ENCODE data around the gene E2F6.

Gene E2F6

DNA sequence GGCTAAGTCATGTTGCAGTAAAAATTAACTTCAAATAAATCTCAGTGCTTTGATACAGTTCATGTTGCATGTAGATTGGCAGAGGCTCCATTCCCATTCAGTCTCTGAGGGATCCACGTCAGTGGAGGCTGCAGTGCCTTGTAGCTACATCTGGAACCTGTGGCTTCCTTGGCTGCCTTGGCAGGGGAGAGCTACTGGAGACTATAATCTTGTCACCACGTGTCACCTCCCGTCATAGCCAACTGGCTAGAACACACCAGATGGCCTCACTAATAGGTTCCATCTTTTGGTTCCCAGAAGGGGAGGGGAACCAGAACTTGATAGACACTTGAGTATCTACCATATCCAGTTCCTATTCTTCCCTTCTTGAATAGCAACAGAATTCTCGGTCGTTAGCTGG is 28.4 kb downstream of the E2F6 start:
- no peak for TF ChIP-seq FOXP2 (optimal IDR thresholded peaks at IDR 0.05; ENCODE audit: borderline replicate concordance, extremely low read depth, extremely low read length, insufficient read depth)
- TF ChIP-seq, protein P1, sequence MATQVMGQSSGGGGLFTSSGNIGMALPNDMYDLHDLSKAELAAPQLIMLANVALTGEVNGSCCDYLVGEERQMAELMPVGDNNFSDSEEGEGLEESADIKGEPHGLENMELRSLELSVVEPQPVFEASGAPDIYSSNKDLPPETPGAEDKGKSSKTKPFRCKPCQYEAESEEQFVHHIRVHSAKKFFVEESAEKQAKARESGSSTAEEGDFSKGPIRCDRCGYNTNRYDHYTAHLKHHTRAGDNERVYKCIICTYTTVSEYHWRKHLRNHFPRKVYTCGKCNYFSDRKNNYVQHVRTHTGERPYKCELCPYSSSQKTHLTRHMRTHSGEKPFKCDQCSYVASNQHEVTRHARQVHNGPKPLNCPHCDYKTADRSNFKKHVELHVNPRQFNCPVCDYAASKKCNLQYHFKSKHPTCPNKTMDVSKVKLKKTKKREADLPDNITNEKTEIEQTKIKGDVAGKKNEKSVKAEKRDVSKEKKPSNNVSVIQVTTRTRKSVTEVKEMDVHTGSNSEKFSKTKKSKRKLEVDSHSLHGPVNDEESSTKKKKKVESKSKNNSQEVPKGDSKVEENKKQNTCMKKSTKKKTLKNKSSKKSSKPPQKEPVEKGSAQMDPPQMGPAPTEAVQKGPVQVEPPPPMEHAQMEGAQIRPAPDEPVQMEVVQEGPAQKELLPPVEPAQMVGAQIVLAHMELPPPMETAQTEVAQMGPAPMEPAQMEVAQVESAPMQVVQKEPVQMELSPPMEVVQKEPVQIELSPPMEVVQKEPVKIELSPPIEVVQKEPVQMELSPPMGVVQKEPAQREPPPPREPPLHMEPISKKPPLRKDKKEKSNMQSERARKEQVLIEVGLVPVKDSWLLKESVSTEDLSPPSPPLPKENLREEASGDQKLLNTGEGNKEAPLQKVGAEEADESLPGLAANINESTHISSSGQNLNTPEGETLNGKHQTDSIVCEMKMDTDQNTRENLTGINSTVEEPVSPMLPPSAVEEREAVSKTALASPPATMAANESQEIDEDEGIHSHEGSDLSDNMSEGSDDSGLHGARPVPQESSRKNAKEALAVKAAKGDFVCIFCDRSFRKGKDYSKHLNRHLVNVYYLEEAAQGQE (IDR thresholded peaks at IDR 0.05; ENCODE audit: insufficient read depth in 1 of 2, low read depth in 2 of 2, low read length in 2 of 2): no peak
- TF ChIP-seq POLR2AphosphoS5 (IDR thresholded peaks at IDR 0.05; ENCODE audit: low read depth, low read length): no peak
- TF ChIP-seq SIN3A (IDR thresholded peaks at IDR 0.05; ENCODE audit: borderline replicate concordance, insufficient read depth, low read length): no peak
- TF ChIP-seq TAF1 (IDR thresholded peaks at IDR 0.05; ENCODE audit: borderline replicate concordance, insufficient read depth, low read length): no peak

DNA sequence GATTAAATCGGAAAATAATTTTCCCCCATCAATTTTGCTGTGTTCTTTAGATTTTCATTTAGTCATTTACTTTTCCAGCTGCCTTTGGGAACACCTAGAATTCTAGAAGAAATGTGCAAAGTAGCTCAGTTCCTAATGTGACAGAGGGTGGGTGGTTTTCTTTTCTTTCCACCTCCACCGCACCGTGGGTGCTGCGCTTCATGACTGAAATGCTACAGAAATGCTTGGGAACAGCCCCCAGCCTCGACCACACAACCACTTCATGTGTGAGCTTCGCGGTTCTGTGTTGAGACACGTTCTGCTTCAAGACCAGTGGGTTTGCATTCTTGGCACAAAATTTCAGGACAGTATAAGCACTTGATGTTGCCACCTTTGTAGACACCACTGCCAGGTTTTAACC is 30.9 kb downstream of the E2F6 start:
- TF ChIP-seq SIN3A (IDR thresholded peaks at IDR 0.05; ENCODE audit: borderline replicate concordance, insufficient read depth, low read length) (no peak), FOXP2 (optimal IDR thresholded peaks at IDR 0.05; ENCODE audit: borderline replicate concordance, extremely low read depth, extremely low read length, insufficient read depth) (no peak), TAF1 (IDR thresholded peaks at IDR 0.05; ENCODE audit: borderline replicate concordance, insufficient read depth, low read length) (no peak), POLR2AphosphoS5 (IDR thresholded peaks at IDR 0.05; ENCODE audit: low read depth, low read length) (no peak)
- TF ChIP-seq, protein P1 (IDR thresholded peaks at IDR 0.05; ENCODE audit: insufficient read depth in 1 of 2, low read depth in 2 of 2, low read length in 2 of 2): no peak

DNA sequence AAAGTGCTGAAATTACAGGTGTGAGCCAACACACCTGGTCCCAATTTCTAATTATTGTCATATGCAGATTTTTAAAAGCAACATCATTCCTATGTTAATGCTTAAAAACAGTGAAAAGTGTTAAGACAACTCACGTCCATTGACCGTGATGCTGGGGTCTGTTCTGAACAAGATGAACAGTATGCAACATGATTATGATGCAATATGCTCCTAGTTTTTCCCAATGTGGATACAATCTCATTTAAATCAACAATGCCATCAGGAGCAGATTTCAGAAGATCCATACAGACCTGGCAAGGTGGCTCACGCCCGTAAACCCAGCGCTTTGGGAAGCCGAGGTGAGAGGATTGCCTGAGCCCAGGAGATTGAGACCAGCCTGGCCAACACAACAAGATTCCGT is 31.5 kb downstream of the E2F6 start:
- TF ChIP-seq, protein P1 (IDR thresholded peaks at IDR 0.05; ENCODE audit: insufficient read depth in 1 of 2, low read depth in 2 of 2, low read length in 2 of 2): no peak
- TF ChIP-seq TAF1 (IDR thresholded peaks at IDR 0.05; ENCODE audit: borderline replicate concordance, insufficient read depth, low read length) (no peak), POLR2AphosphoS5 (IDR thresholded peaks at IDR 0.05; ENCODE audit: low read depth, low read length) (no peak), SIN3A (IDR thresholded peaks at IDR 0.05; ENCODE audit: borderline replicate concordance, insufficient read depth, low read length) (no peak)

DNA sequence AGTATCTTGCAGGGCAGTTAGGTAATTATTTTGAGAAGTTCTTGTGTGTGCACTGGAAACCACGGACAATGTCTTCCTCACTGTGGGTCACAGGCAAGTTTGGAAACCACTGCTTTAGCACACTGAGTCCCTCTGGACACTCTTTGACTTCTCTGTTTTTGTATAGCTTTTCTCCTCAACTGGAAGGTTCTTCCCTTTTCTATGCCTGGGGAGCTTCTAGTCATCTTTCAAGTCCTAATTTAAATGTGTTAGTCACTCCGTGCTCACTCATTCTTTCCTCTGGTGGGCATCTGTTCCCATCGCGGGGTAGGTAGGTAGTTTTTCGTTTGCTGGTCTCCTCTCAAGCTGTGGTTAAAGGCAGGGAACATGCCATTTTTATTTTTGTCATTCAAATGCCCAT is 32.1 kb downstream of the E2F6 start:
- no peak for TF ChIP-seq TAF1 (IDR thresholded peaks at IDR 0.05; ENCODE audit: borderline replicate concordance, insufficient read depth, low read length)
- TF ChIP-seq SIN3A (IDR thresholded peaks at IDR 0.05; ENCODE audit: borderline replicate concordance, insufficient read depth, low read length): no peak
- TF ChIP-seq, protein P1 (IDR thresholded peaks at IDR 0.05; ENCODE audit: insufficient read depth in 1 of 2, low read depth in 2 of 2, low read length in 2 of 2): no peak
- no peak for TF ChIP-seq FOXP2 (optimal IDR thresholded peaks at IDR 0.05; ENCODE audit: borderline replicate concordance, extremely low read depth, extremely low read length, insufficient read depth)
- no peak for TF ChIP-seq POLR2AphosphoS5 (IDR thresholded peaks at IDR 0.05; ENCODE audit: low read depth, low read length)

DNA sequence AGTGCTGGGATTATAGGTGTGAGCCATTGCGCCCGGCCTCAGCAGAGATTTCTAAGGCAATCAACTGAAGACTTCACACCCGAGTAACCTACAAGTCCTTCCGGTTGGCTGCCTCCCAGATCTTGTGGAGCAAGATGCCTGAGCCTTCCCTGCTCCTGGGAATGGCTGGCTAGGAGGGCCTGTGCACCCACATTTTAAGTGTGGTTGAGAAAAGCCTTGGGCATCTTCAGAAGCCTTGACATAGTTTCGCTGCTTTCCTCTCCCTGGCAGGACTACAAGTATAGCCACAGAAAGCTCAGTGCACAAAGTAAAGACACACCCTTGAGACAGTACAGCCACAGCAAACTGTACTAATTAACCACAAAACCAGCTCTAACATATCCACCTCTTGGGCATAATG is 35.2 kb downstream of the E2F6 start:
- TF ChIP-seq, protein P1 (IDR thresholded peaks at IDR 0.05; ENCODE audit: insufficient read depth in 1 of 2, low read depth in 2 of 2, low read length in 2 of 2): no peak
- TF ChIP-seq TAF1 (IDR thresholded peaks at IDR 0.05; ENCODE audit: borderline replicate concordance, insufficient read depth, low read length) (no peak), SIN3A (IDR thresholded peaks at IDR 0.05; ENCODE audit: borderline replicate concordance, insufficient read depth, low read length) (no peak), FOXP2 (optimal IDR thresholded peaks at IDR 0.05; ENCODE audit: borderline replicate concordance, extremely low read depth, extremely low read length, insufficient read depth) (no peak), POLR2AphosphoS5 (IDR thresholded peaks at IDR 0.05; ENCODE audit: low read depth, low read length) (no peak)

All from PFSK-1 (cell line).